ENCODE measurements around the gene TCF4. TPM values are rescaled to one million over a fixed set of nuclear protein-coding genes. Genes with fewer than 3 reads are reported as not detected.

TCF4 gene
- total and polyA plus RNA-seq, 2 donors (not counting 1 experiment from before 2014, with no cell fraction given), result 68.5 to 353 TPM

- no peaks in the 10 kb centered on the region for H3K27me3 ChIP-seq (replicated peaks in 1 of 4; ENCODE audit: control extremely low read depth in 1 of 4, control insufficient read depth in 3 of 4, insufficient read depth in 4 of 4, low read length in 3 of 4)
- peak overlapping the region; percentile 83 for H3K27ac Mint-ChIP-seq
- H3K9me3 Mint-ChIP-seq (ENCODE audit: insufficient read depth), result peaks cover 5% of the 10 kb centered on the region
- intact Hi-C loops (cut with micrococcal nuclease), result loop anchor here (1.0 kb wide), 1 partner anchor 8 kb away; no protein-coding TSS in a partner anchor
- peak overlapping the region; percentile 64 for H2AFZ ChIP-seq (ENCODE audit: insufficient read depth, low read depth, low read length, poor library complexity, severe bottlenecking)
- peak overlapping the region in 3 of 5 experiments; percentile 10 to 19 (median 17) for H3K4me3 ChIP-seq (ENCODE audit: control extremely low read depth in 1 of 5, extremely low read depth in 1 of 5, insufficient read depth in 1 of 5, low read depth in 2 of 5, low read length in 4 of 5)
- H3K79me2 ChIP-seq (ENCODE audit: control insufficient read depth, insufficient read depth, low read length), result peaks cover 3% of the 10 kb centered on the region
- H3K27me3 Mint-ChIP-seq, result no peaks in the 10 kb centered on the region
- ChIA-PET POLR2A (interaction anchor here (0.7 kb wide), 1 partner anchor 49 kb away, joined by 3 read pairs; no protein-coding TSS in a partner anchor), CTCF (interaction anchor here (0.6 to 1.8 kb wide), 18 partner anchors 9 to 1192 kb away, joined by 3 to 10 read pairs (median 3); no protein-coding TSS in a partner anchor)
- no peaks in the 10 kb centered on the region for H3K36me3 ChIP-seq (replicated peaks in 1 of 2; ENCODE audit: control extremely low read depth in 1 of 2, control insufficient read depth in 1 of 2, extremely low read depth in 1 of 2, insufficient read depth in 2 of 2, low read length in 1 of 2)
- peaks cover 25% of the 10 kb centered on the region in 2 donors for H3K4me1 ChIP-seq (ENCODE audit: control insufficient read depth in 2 of 2, insufficient read depth in 2 of 2, low read length in 2 of 2)
- peak overlapping the region; percentile 67 for H3K4me3 Mint-ChIP-seq
- peaks cover 41% of the 10 kb centered on the region for H3K4me1 Mint-ChIP-seq
- H3K27ac ChIP-seq (ENCODE audit: low read length in 2 of 2), result peak overlapping the region; percentile 49 to 76
- H3K4me2 ChIP-seq (replicated peaks; ENCODE audit: low read depth, low read length, poor library complexity, severe bottlenecking), result peak overlapping the region; percentile 56
- TF ChIP-seq, protein P1, sequence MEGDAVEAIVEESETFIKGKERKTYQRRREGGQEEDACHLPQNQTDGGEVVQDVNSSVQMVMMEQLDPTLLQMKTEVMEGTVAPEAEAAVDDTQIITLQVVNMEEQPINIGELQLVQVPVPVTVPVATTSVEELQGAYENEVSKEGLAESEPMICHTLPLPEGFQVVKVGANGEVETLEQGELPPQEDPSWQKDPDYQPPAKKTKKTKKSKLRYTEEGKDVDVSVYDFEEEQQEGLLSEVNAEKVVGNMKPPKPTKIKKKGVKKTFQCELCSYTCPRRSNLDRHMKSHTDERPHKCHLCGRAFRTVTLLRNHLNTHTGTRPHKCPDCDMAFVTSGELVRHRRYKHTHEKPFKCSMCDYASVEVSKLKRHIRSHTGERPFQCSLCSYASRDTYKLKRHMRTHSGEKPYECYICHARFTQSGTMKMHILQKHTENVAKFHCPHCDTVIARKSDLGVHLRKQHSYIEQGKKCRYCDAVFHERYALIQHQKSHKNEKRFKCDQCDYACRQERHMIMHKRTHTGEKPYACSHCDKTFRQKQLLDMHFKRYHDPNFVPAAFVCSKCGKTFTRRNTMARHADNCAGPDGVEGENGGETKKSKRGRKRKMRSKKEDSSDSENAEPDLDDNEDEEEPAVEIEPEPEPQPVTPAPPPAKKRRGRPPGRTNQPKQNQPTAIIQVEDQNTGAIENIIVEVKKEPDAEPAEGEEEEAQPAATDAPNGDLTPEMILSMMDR (IDR thresholded peaks at IDR 0.05), result peak; percentile 74
- TF ChIP-seq EZH2 (IDR thresholded peaks at IDR 0.05; ENCODE audit: borderline replicate concordance, insufficient read depth, low read depth, low read length, poor library complexity, severe bottlenecking), result no peak
- ATAC-seq (ENCODE audit: low read depth), result peak; percentile 53
- H3K9me3 ChIP-seq (ENCODE audit: control extremely low read depth in 1 of 3, control insufficient read depth in 2 of 3, insufficient read depth in 1 of 3, low read length in 2 of 3), result peaks cover 0 to 8% (median 7%) of the 10 kb centered on the region in 3 donors
- no peaks in the 10 kb centered on the region for H4K20me1 ChIP-seq (ENCODE audit: control insufficient read depth, insufficient read depth, low read length, poor library complexity, severe bottlenecking)
- peak; percentile 62 for DNase-seq
- WGBS (ENCODE audit: insufficient coverage), result 0% methylated on average over 2 of the region's 4 CpGs
- peak overlapping the region; percentile 30 for H3K9ac ChIP-seq (ENCODE audit: low read length)
Measured at GRCh38 chr18:55384551-55385275, 203.3 kb downstream of the TCF4 start.

DNA sequence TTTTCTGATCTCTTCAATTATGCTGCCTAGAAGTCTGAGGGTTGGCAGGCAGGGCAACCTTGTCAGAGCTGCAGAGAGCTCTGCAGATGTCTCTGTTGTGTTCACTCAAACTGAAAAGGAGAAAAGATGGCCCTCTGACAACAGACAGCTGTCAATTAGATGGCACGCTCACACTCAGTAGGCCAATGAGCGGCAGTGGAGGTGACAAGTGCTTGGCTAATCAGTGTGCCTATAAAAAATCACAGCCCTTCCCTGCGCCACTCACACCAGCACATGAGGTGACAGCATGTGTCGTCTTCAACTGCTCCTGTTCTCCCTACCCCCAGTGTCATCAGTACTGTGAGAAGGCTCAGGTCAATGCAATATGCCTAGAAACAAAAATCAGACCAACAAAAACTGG is 203.9 kb downstream of the TCF4 start:
- Histone ChIP-seq H3K4me1 (ENCODE audit: control insufficient read depth in 2 of 2, insufficient read depth in 2 of 2, low read length in 2 of 2) (peaks cover 25% of the 10 kb centered on the region in 2 donors), H3K4me2 (replicated peaks; ENCODE audit: low read depth, low read length, poor library complexity, severe bottlenecking) (peak overlapping the region; percentile 56), H3K79me2 (ENCODE audit: control insufficient read depth, insufficient read depth, low read length) (peaks cover 3% of the 10 kb centered on the region), H4K20me1 (ENCODE audit: control insufficient read depth, insufficient read depth, low read length, poor library complexity, severe bottlenecking) (no peaks in the 10 kb centered on the region), H2AFZ (ENCODE audit: insufficient read depth, low read depth, low read length, poor library complexity, severe bottlenecking) (peak overlapping the region; percentile 64), H3K27me3 (replicated peaks in 1 of 4; ENCODE audit: control extremely low read depth in 1 of 4, control insufficient read depth in 3 of 4, insufficient read depth in 4 of 4, low read length in 3 of 4) (no peaks in the 10 kb centered on the region), H3K27ac (ENCODE audit: low read length in 2 of 2) (peak overlapping the region in 1 of 2 donors; percentile 76), H3K36me3 (replicated peaks in 1 of 2; ENCODE audit: control extremely low read depth in 1 of 2, control insufficient read depth in 1 of 2, extremely low read depth in 1 of 2, insufficient read depth in 2 of 2, low read length in 1 of 2) (no peaks in the 10 kb centered on the region), H3K4me3 (ENCODE audit: control extremely low read depth in 1 of 5, extremely low read depth in 1 of 5, insufficient read depth in 1 of 5, low read depth in 2 of 5, low read length in 4 of 5) (no peak overlapping the region), H3K9ac (ENCODE audit: low read length) (no peak overlapping the region), H3K9me3 (ENCODE audit: control extremely low read depth in 1 of 3, control insufficient read depth in 2 of 3, insufficient read depth in 1 of 3, low read length in 2 of 3) (peaks cover 0 to 8% (median 7%) of the 10 kb centered on the region in 3 donors)
- Mint-ChIP-seq H3K4me1 (peaks cover 44% of the 10 kb centered on the region), H3K9me3 (ENCODE audit: insufficient read depth) (peaks cover 5% of the 10 kb centered on the region), H3K27ac (peak overlapping the region; percentile 83), H3K27me3 (no peaks in the 10 kb centered on the region), H3K4me3 (peak overlapping the region; percentile 67)
- ChIA-PET POLR2A (no interaction called here), CTCF (interaction anchor here (0.8 to 1.8 kb wide), 10 partner anchors 8 to 1188 kb away, joined by 3 to 10 read pairs (median 4); no protein-coding TSS in a partner anchor)
- 91% methylated on average over 3 of the region's 4 CpGs for WGBS (ENCODE audit: insufficient coverage)
- peak; percentile 11 for DNase-seq
- TF ChIP-seq, protein P1 (IDR thresholded peaks at IDR 0.05), result no peak
- no peak for TF ChIP-seq EZH2 (IDR thresholded peaks at IDR 0.05; ENCODE audit: borderline replicate concordance, insufficient read depth, low read depth, low read length, poor library complexity, severe bottlenecking)
- intact Hi-C loops (cut with micrococcal nuclease), result loop anchor here (1.0 kb wide), 1 partner anchor 8 kb away; no protein-coding TSS in a partner anchor
- ATAC-seq (ENCODE audit: low read depth), result no peak

Measured in B cell (primary cell).